ENCODE data around the gene LRP1B. TPM values are rescaled to one million over a fixed set of nuclear protein-coding genes. Genes with fewer than 3 reads are reported as not detected.

The LRP1B gene
- total RNA-seq, 4 donors from 2014 or later: 0.85 to 3.3 (median 1.1) TPM; not detected in 1

GRCh38 chr2:140584471-140584870 lies 1546.3 kb downstream of the LRP1B start:
- DNase-seq: no peak
- Histone ChIP-seq H3K4me3 (no peak overlapping the region), H3K36me3 (no peaks in the 10 kb centered on the region), H3K27ac (no peak overlapping the region), H3K4me1 (no peaks in the 10 kb centered on the region), H3K9me3 (no peaks in the 10 kb centered on the region), H3K27me3 (no peaks in the 10 kb centered on the region)
- no peak for TF ChIP-seq POLR2A (IDR thresholded peaks at IDR 0.05)
- TF ChIP-seq, protein P1, sequence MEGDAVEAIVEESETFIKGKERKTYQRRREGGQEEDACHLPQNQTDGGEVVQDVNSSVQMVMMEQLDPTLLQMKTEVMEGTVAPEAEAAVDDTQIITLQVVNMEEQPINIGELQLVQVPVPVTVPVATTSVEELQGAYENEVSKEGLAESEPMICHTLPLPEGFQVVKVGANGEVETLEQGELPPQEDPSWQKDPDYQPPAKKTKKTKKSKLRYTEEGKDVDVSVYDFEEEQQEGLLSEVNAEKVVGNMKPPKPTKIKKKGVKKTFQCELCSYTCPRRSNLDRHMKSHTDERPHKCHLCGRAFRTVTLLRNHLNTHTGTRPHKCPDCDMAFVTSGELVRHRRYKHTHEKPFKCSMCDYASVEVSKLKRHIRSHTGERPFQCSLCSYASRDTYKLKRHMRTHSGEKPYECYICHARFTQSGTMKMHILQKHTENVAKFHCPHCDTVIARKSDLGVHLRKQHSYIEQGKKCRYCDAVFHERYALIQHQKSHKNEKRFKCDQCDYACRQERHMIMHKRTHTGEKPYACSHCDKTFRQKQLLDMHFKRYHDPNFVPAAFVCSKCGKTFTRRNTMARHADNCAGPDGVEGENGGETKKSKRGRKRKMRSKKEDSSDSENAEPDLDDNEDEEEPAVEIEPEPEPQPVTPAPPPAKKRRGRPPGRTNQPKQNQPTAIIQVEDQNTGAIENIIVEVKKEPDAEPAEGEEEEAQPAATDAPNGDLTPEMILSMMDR (IDR thresholded peaks at IDR 0.05): no peak

- H3K4me3 ChIP-seq: no peak overlapping the region
- DNase-seq: no peak
- H3K4me1 ChIP-seq: no peaks in the 10 kb centered on the region
- no peaks in the 10 kb centered on the region for H3K36me3 ChIP-seq
- no peak for TF ChIP-seq POLR2A (IDR thresholded peaks at IDR 0.05)
- TF ChIP-seq, protein P1 (IDR thresholded peaks at IDR 0.05): no peak
- no peaks in the 10 kb centered on the region for H3K27me3 ChIP-seq
- no peaks in the 10 kb centered on the region for H3K9me3 ChIP-seq
- no peak overlapping the region for H3K27ac ChIP-seq
These were observed 1550.2 kb downstream of the LRP1B start for GRCh38 chr2:140580532-140581151.

DNA sequence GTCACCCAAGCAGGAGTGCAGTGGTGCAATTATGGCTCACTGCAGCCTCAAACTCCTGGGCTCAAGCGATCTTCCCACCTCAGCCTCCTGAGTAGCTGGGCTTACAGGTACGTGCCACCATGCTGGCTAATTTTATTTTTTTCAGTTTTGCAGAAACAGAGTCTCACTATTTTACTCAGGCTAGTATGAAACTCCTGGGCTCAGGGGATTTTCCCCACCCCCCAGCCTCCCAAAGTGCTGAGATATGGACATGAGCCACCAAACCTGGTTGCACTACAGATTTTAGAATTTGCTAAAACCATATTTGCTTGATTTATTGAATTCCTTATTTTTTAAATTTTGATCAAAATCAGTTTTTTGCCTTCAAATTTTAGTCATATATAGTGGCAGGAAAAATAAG lies 1553.4 kb downstream of the LRP1B start:
- no peaks in the 10 kb centered on the region for H3K4me1 ChIP-seq
- no peak for TF ChIP-seq POLR2A (IDR thresholded peaks at IDR 0.05)
- TF ChIP-seq, protein P1 (IDR thresholded peaks at IDR 0.05): no peak
- H3K36me3 ChIP-seq: no peaks in the 10 kb centered on the region
- no peak overlapping the region for H3K4me3 ChIP-seq
- H3K27ac ChIP-seq: no peak overlapping the region
- H3K27me3 ChIP-seq: no peaks in the 10 kb centered on the region
- H3K9me3 ChIP-seq: no peaks in the 10 kb centered on the region
- no peak for DNase-seq

DNA sequence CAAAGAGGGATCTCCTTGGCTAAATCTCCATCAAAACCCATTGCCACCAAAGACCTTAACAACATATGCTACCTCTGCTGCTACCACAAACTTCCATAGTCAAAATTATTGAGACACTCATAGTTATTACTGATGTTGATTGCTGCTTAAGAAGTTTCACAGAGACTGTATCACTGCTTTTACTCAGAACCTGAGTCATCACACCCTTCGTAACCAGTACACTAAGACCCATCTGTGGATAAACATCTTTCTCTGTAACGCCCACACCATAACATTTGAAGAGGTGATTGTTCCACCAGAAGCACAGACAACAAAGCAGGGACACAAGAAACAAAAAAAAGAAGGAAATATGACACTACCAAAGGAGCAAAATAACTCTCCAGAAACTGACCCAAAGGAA lies 1563.1 kb downstream of the LRP1B start:
- no peak for DNase-seq
- Histone ChIP-seq H3K27ac (no peak overlapping the region), H3K27me3 (no peaks in the 10 kb centered on the region), H3K4me3 (no peak overlapping the region), H3K9me3 (no peaks in the 10 kb centered on the region), H3K4me1 (no peaks in the 10 kb centered on the region), H3K36me3 (no peaks in the 10 kb centered on the region)
- TF ChIP-seq POLR2A (IDR thresholded peaks at IDR 0.05): no peak
- TF ChIP-seq, protein P1 (IDR thresholded peaks at IDR 0.05): no peak

- no peaks in the 10 kb centered on the region for H3K4me1 ChIP-seq
- DNase-seq: no peak
- H3K36me3 ChIP-seq: no peaks in the 10 kb centered on the region
- no peak overlapping the region for H3K4me3 ChIP-seq
- TF ChIP-seq, protein P1 (IDR thresholded peaks at IDR 0.05): no peak
- no peak for TF ChIP-seq POLR2A (IDR thresholded peaks at IDR 0.05)
- no peak overlapping the region for H3K27ac ChIP-seq
- H3K27me3 ChIP-seq: no peaks in the 10 kb centered on the region
- no peaks in the 10 kb centered on the region for H3K9me3 ChIP-seq
These were observed 1565.1 kb downstream of the LRP1B start for GRCh38 chr2:140565756-140566155.

GRCh38 chr2:140555701-140556100 lies 1575.1 kb downstream of the LRP1B start:
- no peak overlapping the region for H3K4me3 ChIP-seq
- TF ChIP-seq, protein P1 (IDR thresholded peaks at IDR 0.05): no peak
- TF ChIP-seq POLR2A (IDR thresholded peaks at IDR 0.05): no peak
- no peak overlapping the region for H3K27ac ChIP-seq
- H3K36me3 ChIP-seq: no peaks in the 10 kb centered on the region
- H3K27me3 ChIP-seq: no peaks in the 10 kb centered on the region
- no peaks in the 10 kb centered on the region for H3K4me1 ChIP-seq
- no peak for DNase-seq
- H3K9me3 ChIP-seq: no peaks in the 10 kb centered on the region

Measured in Peyer's patch (tissue), 4 donors.